ENCODE measurements around the gene GPR150.

The GPR150 gene

DNA sequence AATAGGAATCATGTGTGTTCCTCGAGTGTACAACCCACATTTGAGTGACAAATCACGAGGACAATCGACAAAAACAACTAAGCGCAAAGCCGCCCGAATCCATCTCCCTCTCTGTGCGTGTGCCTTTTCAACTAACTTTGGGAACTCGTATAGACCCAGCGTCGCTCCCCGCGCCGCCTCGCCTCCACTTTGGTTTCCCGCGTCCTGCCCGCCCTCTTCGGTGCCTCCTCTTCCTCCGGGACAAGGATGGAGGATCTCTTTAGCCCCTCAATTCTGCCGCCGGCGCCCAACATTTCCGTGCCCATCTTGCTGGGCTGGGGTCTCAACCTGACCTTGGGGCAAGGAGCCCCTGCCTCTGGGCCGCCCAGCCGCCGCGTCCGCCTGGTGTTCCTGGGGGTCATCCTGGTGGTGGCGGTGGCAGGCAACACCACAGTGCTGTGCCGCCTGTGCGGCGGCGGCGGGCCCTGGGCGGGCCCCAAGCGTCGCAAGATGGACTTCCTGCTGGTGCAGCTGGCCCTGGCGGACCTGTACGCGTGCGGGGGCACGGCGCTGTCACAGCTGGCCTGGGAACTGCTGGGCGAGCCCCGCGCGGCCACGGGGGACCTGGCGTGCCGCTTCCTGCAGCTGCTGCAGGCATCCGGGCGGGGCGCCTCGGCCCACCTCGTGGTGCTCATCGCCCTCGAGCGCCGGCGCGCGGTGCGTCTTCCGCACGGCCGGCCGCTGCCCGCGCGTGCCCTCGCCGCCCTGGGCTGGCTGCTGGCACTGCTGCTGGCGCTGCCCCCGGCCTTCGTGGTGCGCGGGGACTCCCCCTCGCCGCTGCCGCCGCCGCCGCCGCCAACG, at the start of gene GPR150:
GPR150 (plus strand) TSS at position 58 of the 840 bp plus-strand sequence; CDS start at position 247, 189 bp downstream.
- peak; percentile 63 for DNase-seq (ENCODE audit: low read depth, low spot score)

DNA sequence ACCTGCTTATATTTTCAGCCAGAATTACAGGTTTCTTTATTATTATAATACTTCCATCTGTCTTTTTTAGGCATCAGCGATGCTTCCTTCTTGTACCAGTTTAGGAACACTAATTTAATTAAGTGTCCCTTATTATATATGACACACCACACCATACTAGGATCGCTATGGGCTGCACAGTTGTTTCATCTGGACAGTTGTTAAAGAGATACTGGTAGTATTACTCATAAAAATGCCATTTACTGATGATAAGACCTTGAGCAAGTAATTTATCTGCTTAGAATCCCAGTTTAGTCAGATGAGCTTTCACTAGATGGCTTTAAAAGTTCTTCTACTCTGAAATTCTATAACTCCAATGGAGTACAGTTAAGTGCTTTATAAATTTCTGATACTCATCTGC, 47.9 kb upstream of the GPR150 start:
- DNase-seq (ENCODE audit: low read depth, low spot score), result no peak

DNA sequence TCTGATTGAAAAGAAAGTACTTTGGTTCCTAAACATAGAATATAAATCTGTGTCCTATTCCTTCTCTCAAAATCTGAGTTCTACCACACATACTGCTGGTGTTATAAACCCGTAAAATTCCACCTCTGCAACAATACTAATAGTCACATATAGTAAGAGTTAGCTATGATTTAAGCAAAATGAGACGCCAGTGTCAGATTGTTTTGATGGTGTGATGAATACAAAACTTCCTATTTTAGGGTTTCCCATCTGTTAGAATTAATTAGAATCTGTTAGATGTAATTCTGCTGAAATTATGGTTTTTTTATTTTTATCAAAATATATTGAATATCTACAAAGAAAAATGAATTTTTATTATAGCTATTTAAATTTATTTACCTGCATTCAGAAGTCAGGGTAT, 38.3 kb upstream of the GPR150 start:
- no peak for DNase-seq (ENCODE audit: low read depth, low spot score)

DNA sequence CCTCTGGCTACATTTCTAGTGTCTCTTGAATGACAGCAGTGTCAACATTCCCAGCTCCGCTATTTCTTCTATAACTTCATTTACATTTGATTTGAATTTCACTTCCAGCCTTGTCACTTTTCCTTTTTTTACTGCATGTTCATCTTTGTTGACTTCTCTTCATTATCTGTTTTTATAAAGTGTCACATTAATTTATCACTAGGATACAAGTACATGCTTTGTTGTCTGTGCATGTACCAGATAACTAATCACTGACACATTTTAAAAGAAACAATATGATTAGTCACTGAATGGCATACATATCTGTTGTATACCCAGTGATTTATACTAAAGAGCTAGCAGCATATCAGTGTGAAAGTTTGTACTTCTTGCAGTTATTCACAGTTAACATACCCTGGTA, 35.9 kb upstream of the GPR150 start:
- no peak for DNase-seq (ENCODE audit: low read depth, low spot score)

DNA sequence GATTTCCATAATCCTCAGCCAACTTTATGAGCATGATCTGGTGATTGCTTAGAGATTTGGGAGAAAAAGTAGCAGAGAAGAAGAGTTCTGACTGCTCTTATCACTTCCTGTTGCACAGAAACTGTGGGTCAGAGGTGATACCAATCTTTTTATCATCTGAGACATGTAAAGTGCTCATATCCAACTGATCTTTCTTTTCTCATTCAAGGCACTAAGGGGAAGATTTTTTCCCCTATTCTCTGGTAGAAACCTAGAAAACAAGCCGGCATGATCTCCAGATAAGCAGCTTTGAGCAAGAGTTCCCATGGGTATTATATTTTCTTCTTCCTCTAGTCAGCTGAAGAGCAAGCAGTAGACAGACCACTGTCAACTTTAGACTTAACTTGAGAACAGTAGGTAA, 29.0 kb upstream of the GPR150 start:
- DNase-seq (ENCODE audit: low read depth, low spot score), result no peak

DNA sequence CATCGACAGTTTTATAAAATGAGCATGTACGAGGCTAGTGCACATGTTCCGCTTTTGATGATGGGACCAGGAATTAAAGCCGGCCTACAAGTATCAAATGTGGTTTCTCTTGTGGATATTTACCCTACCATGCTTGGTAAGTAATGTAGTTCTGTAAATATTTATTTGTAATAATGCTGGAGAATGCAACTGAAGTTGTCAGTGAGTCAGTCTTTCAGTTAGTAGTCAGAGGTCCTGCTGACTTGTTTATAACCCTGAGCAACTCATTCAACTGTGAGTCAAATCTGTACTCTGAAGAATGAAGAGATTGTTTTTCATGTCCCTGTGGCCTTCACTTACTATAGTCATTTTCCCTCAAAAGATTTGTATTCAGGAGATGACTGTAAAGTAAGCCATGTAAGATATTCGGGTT, 28.4 kb upstream of the GPR150 start:
- DNase-seq (ENCODE audit: low read depth, low spot score), result peak; percentile 68

DNA sequence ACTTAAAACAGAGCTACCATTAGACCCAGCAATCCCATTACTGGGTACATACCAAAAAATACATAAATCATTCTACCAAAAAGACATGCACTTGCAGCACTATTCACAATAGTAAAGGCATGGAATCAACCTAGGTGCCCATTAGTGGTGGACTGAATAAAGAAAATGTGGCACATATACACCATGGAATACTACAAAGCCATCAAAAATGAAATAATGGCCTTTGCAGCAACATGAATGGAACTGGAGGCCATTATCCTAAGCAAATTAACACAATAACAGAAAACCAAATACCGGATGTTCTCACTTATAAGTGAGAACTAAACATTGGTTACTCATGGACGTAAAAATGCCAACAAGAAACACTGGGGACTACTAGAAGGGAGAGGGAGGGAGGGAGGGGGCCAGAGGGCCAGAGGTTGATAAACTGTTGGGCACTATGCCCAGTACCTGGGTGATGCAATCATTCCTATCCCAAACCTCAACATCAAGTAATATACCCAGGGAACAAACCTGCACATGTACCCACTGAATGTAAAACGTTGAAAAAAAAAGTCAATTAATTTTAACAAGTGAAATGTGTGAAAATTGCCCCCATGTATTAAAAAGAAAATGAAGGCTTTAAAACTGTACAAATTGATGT, 24.5 kb upstream of the GPR150 start:
- DNase-seq (ENCODE audit: low read depth, low spot score), result no peak

DNA sequence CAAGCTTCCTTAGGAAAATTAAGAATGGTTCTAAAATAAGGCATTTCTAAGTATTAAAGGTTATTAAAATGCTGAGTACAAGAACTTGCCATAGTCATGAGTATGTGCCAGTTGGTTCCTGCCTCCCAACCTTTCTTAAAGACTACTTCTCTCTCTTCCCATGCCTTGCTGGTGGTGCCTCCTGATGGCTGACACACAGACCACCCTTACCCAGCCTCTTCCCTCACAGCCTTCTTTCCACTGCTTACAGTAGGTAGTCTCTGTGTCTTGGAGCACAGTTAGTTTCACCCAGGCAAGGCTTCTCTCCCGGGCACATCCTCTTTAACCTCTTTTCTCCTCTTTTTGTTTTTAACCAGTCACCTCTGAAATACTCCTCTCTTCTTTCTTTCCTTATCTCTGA, 20.6 kb upstream of the GPR150 start:
- no peak for DNase-seq (ENCODE audit: low read depth, low spot score)

DNA sequence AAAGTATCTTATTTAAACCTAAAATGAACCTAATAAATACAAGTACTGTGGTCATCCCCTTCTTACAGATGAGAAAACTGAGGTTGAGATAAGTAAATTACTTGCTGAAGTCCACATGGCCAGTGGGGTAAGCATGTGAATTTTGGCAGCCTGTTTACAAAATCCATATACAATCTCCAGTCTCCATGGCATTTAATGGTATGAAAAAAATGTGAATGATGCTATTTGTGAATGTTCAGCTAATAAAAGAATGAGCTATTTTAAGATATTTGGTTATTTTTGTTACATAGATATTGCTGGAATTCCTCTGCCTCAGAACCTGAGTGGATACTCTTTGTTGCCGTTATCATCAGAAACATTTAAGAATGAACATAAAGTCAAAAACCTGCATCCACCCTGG, 19.3 kb upstream of the GPR150 start:
- DNase-seq (ENCODE audit: low read depth, low spot score), result no peak

DNA sequence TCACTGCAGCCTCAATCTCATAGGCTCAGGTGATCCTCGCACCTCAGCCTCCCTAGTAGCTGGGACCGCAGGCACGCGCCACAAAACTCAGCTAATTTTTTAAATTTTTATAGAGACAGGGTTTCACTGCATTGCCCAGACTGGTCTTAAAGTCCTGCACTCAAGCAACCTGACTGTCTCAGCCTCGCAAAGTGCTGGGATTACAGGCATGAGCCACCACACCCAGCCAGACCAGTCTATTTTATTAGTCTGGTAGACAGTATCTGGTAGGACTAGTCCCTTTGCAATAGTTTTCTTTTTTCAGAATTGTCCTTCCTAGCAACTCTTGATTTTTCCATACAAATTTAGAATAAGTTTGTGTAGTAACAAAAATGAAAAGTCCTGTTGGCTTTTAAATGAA, 14.1 kb upstream of the GPR150 start:
- no peak for DNase-seq (ENCODE audit: low read depth, low spot score)

DNA sequence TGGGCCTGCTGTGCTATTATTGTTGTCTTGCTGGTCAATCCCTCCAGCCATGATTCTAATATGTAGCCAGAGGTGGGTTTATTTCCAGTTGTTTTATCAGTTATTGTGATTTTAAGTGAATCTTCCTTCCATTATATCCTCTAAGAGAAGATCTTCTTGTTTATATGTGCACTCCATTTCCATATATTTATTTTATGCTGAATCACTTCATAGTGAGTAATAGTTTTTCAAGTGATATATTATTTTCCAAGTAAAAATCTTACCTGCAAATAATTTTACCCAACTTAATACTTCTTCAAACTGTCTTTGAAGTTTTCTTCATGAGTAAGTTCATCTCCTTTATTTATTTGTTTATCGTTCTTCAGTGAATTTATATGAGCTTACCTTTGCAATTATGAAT, 13.5 kb upstream of the GPR150 start:
- DNase-seq (ENCODE audit: low read depth, low spot score), result no peak

DNA sequence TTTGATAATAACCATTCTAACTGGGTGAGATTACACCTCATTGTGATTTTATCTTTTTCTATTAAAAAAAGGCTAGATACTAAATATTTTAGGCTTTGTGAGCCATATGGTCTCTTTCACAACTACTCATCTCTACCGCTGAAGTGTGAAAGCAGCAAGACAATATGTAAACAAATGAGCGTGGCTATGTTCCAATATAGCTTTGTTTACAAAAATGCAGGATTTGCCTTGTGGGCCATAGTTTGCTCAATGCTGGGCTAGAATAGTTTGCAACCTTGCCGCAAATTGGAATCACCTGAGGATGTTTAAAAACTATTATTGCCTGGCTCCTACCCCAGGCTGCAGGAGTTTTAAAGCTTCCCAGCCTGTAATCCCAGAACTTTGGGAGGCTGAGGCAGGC, 10.2 kb upstream of the GPR150 start:
- no peak for DNase-seq (ENCODE audit: low read depth, low spot score)

DNA sequence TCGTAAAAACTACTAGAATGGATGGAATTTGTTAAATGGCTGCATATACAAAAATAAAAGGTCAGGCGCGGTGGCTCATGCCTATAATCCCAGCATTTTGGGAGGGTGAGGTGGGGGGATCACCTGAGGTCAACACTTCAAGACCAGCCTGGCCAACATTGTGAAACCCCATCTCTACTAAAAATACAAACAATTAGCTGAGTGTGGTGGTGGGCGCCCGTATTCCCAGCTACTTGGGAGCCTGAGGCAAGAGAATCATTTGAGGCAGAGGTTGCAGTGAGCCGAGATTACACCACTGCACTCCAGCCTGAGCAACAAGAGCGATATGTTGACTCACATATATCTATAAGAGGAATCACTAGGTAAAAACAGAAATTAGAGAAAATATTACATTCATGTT, 9.3 kb upstream of the GPR150 start:
- no peak for DNase-seq (ENCODE audit: low read depth, low spot score)

DNA sequence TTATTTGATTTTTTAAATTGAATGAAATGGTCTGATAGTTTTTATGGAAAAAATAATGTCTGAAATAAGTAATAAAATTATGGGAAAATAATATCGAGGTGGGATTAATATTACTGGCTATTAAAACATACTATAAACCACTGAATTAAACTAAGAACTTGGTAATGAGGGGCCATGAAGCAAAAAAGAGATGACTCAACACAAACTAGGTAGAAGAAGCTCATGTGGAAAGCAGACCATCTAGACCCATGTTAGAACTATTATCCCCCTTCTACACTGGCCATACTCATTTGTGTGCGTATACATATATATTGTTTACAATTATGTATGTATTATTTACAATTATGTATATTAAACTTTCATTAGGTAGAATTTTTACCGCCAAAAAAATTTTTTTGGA, 8.5 kb upstream of the GPR150 start:
- DNase-seq (ENCODE audit: low read depth, low spot score), result no peak

DNA sequence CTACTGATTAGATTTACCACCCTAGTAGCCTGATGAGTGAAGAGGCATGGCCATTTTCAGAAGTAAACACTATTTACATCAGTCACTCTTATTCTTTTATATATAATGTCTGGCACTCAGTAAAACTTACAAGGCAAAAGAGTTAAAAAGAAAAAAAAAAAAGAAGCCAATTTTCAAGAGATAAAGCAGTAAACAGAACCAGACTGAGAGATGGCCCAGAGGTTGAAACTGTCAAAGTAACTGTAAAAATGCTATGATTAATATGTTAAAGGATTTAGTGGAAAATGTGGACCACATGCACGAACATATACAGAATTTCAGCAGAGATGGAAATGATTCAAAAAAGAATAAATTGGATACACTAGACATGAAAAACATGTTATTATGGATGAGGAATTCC, 6.4 kb upstream of the GPR150 start:
- DNase-seq (ENCODE audit: low read depth, low spot score), result no peak

DNA sequence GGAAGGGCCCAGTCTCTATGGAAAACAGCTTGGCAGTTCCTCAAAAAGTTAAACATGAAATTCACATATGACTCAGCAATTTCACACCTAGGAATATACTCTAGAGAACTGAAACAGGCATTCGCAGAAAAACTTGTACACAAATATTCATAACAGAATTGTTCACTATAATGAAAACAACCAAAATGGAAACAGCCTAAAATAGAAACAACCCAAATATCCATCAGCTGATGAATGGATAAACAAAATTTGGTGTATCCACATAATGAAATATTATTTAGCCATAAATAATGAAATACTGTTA, 4.8 kb upstream of the GPR150 start:
- no peak for DNase-seq (ENCODE audit: low read depth, low spot score)

DNA sequence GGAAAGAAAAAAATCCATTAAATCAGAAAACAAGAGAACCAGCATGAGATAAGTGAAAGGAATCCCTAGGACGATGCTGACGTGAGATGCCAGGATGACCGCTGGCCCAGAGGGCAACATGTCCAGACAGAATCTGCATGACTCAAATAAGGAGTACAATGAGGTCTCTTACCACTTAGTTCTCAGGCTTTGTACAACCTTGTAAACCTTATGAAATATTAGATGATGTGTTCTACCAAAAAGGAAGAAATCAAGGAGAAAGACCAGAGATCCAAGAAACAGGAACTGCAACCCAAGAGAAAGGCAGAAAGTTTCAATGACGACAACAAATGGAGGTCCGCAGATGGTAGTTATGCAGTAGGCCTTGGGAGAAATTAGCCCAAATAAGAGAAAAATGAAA, 2.8 kb upstream of the GPR150 start:
- DNase-seq (ENCODE audit: low read depth, low spot score), result no peak

DNA sequence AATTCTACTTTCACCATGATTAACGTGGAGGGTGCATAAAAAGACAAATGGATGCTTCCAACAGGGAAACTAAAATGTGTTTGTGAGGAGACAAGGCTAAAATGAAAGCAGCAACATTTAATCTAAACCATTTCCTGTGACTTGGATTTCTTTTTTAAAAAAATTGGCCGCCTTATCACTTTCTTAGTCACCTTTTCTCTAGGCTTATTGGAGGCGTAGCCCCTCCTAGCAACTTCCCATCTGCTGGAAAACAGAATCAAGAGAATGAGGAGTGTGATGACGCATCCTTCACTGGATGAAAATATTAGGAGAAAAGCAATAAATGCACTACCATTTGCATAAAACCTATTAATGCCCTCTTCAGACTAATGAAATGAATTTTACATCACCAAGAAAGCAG, 791 bp upstream of the GPR150 start:
- no peak for DNase-seq (ENCODE audit: low read depth, low spot score)

DNA sequence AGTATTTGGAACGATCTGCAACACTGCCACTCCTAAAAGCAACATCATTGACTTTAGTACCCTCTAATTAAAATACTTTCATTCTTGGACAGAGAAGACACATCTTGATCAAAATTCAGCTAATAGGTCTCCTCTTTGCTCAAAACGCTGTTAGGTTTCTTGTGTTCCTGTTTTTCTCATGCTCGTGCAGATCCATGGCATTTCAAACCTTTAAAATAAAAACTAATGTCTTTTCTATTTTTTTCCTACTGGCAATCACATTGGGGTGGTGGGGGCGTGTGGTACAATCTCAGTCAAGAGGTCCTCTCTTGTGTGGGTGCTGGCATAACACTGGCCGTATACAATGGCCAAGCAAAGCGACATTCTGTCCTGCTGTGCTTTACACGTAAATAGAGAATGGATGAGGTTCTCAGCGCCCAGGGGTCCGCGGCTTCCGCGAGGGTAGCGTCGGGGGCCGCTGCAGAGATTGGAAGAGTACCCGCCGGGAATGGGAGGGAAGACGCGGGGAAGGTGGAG, 315 bp upstream of the GPR150 start:
- no peak for DNase-seq (ENCODE audit: low read depth, low spot score)

DNA sequence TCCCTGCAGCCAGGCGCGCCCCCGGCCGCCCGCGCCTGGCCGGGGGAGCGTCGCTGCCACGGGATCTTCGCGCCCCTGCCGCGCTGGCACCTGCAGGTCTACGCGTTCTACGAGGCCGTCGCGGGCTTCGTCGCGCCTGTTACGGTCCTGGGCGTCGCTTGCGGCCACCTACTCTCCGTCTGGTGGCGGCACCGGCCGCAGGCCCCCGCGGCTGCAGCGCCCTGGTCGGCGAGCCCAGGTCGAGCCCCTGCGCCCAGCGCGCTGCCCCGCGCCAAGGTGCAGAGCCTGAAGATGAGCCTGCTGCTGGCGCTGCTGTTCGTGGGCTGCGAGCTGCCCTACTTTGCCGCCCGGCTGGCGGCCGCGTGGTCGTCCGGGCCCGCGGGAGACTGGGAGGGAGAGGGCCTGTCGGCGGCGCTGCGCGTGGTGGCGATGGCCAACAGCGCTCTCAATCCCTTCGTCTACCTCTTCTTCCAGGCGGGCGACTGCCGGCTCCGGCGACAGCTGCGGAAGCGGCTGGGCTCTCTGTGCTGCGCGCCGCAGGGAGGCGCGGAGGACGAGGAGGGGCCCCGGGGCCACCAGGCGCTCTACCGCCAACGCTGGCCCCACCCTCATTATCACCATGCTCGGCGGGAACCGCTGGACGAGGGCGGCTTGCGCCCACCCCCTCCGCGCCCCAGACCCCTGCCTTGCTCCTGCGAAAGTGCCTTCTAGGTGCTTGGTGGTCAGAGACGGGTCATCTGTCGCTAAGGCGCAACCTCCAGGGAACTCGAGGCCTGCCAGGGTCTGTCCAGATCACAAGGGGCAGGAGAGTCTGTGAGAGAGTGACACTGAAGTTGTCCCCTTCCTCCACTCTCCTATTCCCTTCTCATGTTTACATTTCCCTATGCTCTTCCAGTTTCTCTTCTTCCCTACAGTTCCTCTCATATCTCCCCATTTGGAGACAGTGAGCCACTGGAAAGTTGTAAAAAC, 1.3 kb downstream of the GPR150 start:
- peak; percentile 56 for DNase-seq (ENCODE audit: low read depth, low spot score)

DNA sequence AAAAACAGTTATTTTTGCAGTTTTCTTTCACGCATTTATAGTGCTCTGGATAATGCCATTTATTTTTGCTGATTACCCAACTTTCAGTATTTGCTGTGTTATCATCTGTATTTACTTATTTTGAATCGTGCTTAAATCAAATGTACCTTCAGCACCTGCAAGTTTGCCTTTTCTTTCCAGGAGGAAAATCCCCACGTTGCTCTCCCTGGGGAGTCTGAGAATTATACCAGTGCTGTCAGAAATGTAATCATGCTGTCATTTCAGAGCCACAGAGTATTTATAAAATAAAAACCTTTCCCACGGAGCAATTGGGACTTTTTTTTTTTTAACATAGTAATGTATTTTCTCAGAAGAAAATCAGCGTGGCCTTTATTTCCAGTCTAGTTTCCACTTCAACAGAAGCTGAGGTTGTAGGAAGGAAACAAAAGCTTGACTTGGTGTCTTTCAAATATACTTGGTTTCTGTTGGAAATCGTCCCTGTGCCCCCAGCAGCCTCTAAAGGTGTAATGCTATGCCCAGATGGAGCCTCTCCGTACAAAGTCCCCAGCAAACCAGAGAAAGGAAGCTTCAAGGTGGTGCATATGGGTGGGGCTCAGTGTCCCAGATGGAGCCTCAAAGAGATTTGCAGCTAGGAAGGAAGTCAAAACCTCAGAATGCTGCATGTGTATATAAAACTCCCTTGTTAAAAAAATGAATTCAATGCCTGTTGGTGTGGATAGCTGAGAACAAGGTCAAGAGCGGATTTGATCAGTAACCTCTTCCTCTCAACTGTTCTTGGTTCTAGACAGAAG, 2.1 kb downstream of the GPR150 start:
- DNase-seq (ENCODE audit: low read depth, low spot score), result no peak
